NCI-H345 (cell line): ENCODE results near the gene VAT1L.

ENCODE experiments used
- DNase-seq: peaks from one replicate; lab custom pipeline; 2025; lab: John Stamatoyannopoulos, UW

VAT1L gene

GRCh38 chr16:77995843-77996455, 207.6 kb downstream of the VAT1L start:
- no peak for DNase-seq

- no peak for DNase-seq
Measured at GRCh38 chr16:77998350-77999023, 210.1 kb downstream of the VAT1L start.

- no peak for DNase-seq
Measured at GRCh38 chr16:78001451-78002025, 213.2 kb downstream of the VAT1L start.

- DNase-seq = peak; percentile 84
Measured at GRCh38 chr16:78002915-78003538, 214.7 kb downstream of the VAT1L start.

GRCh38 chr16:78004517-78004916, 216.2 kb downstream of the VAT1L start:
- DNase-seq = no peak

GRCh38 chr16:78005881-78006280, 217.5 kb downstream of the VAT1L start:
- DNase-seq = no peak

- DNase-seq = no peak
Measured at GRCh38 chr16:78007121-78007520, 218.8 kb downstream of the VAT1L start.

- DNase-seq = no peak
Measured at GRCh38 chr16:78022347-78023060, 234.1 kb downstream of the VAT1L start, which contains the start of gene CLEC3A. Gene CLEC3A (plus strand): TSS chr16:78022548. CDS start chr16:78022627, 79 bp downstream.

- DNase-seq = no peak
Measured at GRCh38 chr16:78024159-78024558, 235.8 kb downstream of the VAT1L start.

GRCh38 chr16:78025631-78026030, 237.3 kb downstream of the VAT1L start:
- DNase-seq = no peak

GRCh38 chr16:78028018-78028417, 239.7 kb downstream of the VAT1L start:
- DNase-seq = no peak
